ENCODE results near the gene SPAAR. TPM values are rescaled to one million over a fixed set of nuclear protein-coding genes. Genes with fewer than 3 reads are reported as not detected.
A peak's percentile ranks its signal among the peaks of the same experiment; 100 is the strongest.

The SPAAR gene
- total RNA-seq, 1 experiment from 2014 or later = not detected

- Histone ChIP-seq H3K27ac (ENCODE audit: insufficient read length, low read depth, low read length) (no peak overlapping the region), H3K23me2 (ENCODE audit: insufficient read length, low read depth, low read length, poor library complexity, severe bottlenecking) (no peaks in the 10 kb centered on the region), H3K23ac (ENCODE audit: insufficient read length, low read depth, low read length) (no peak overlapping the region), H3K18ac (ENCODE audit: insufficient read length, low read depth, low read length) (no peak overlapping the region), H3K56ac (ENCODE audit: insufficient read length, low read depth, low read length) (no peak overlapping the region), H2BK12ac (ENCODE audit: insufficient read length, low read depth, low read length) (no peak overlapping the region), H3K9ac (ENCODE audit: extremely low read depth, insufficient read length, low read length) (no peak overlapping the region), H2AFZ (ENCODE audit: low read length) (no peak overlapping the region), H3K4me1 (ENCODE audit: insufficient read depth, low read length) (peaks cover 3% of the 10 kb centered on the region; the same call in 1 of the 2 replicates), H2BK15ac (ENCODE audit: low read depth, low read length) (no peak overlapping the region), H2BK20ac (ENCODE audit: low read depth, low read length, poor library complexity, severe bottlenecking) (no peak overlapping the region), H4K5ac (ENCODE audit: insufficient read length, low read depth, low read length) (no peak overlapping the region), H3K4me2 (ENCODE audit: insufficient read depth, insufficient read length, low read length) (no peak overlapping the region), H2BK5ac (ENCODE audit: insufficient read length, low read length) (no peak overlapping the region), H3K9me3 (ENCODE audit: control insufficient read depth, low read depth, low read length) (no peaks in the 10 kb centered on the region), H3K27me3 (ENCODE audit: insufficient read depth, low read length) (no peaks in the 10 kb centered on the region; the same call in 1 of the 2 replicates), H3T11ph (ENCODE audit: low read length) (no peak overlapping the region), H3K4ac (ENCODE audit: low read depth, low read length) (no peak overlapping the region), H2AK5ac (ENCODE audit: insufficient read length, low read length) (no peak overlapping the region), H2BK120ac (ENCODE audit: low read depth, low read length, poor library complexity, severe bottlenecking) (no peak overlapping the region), H3K79me2 (ENCODE audit: insufficient read depth, low read length) (no peaks in the 10 kb centered on the region), H3K79me1 (ENCODE audit: insufficient read depth, low read depth, low read length, poor library complexity, severe bottlenecking) (no peaks in the 10 kb centered on the region), H4K20me1 (ENCODE audit: control insufficient read depth, insufficient read depth, insufficient read length) (no peaks in the 10 kb centered on the region), H3K14ac (ENCODE audit: insufficient read depth, low read length) (no peak overlapping the region), H4K91ac (ENCODE audit: insufficient read length, low read depth, low read length) (no peak overlapping the region), H4K8ac (replicated peaks; ENCODE audit: insufficient read length, low read depth, low read length) (no peak overlapping the region)
- Mint-ChIP-seq H3K27me3 (ENCODE audit: low read depth) (peaks cover 47% of the 10 kb centered on the region), H3K4me3 (no peak overlapping the region), H3K36me3 (ENCODE audit: insufficient read depth in 1 of 3, low read depth in 3 of 3) (peaks cover 0 to 5% (median 2%) of the 10 kb centered on the region in 3 experiments; a peak in 3 of 7 replicates), H3K4me1 (peaks cover 2 to 10% of the 10 kb centered on the region in 2 experiments), H3K27ac (no peak overlapping the region), H3K9me3 (peaks cover 3 to 9% of the 10 kb centered on the region in 2 experiments; a peak in 4 of 5 replicates)
- WGBS (ENCODE audit: extremely low coverage, insufficient read length, low lambda C conversion rate) = no CpG with 5 or more reads among the region's 2 CpGs
- no peak for TF ChIP-seq CTCF (conservative IDR thresholded peaks at IDR 0.05)
- peak; percentile 47 for DNase-seq
Observed at GRCh38 chr9:35948901-35949318, 39.6 kb downstream of the SPAAR start.
